Forelimb muscle (tissue), 1 donor: Measurements from ENCODE around the gene ERC2. TPM values are rescaled to one million over a fixed set of nuclear protein-coding genes. Genes with fewer than 3 reads are reported as not detected.

Experiments used
- DNase-seq: peaks from one replicate; pipeline ENCODE4 v3.0.0-alpha.2; 2013; ENCODE audit warnings: low read depth
- polyA plus RNA-seq: library from polyadenylated mRNA; unstranded; fragments of 120-200 nt; gene quantifications from one replicate; pipeline ENCODE4 v1.2.1, GENCODE V29; 2013; ENCODE audit not compliant: insufficient read length

Gene ERC2
- polyA plus RNA-seq, 1 donor, result 1.2 TPM

DNA sequence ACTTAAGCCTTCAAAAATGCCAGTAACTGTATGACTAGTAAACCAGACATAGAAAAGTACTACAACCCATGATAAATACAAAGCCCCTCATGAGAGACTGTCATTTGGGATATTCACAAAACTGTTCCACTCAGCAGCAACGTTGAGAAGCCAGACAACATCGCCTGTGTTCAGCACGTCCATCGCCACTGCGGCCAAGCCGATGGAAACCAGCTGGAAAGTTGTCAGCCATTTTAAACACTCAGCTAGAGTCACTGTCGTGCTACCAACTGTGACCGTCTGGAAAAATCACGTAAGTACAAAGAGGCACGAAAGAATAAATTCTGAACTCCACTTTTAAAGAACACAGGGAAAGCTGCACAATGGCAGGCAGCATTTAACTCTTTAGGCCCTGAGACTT is 640.5 kb downstream of the ERC2 start:
- no peak for DNase-seq

DNA sequence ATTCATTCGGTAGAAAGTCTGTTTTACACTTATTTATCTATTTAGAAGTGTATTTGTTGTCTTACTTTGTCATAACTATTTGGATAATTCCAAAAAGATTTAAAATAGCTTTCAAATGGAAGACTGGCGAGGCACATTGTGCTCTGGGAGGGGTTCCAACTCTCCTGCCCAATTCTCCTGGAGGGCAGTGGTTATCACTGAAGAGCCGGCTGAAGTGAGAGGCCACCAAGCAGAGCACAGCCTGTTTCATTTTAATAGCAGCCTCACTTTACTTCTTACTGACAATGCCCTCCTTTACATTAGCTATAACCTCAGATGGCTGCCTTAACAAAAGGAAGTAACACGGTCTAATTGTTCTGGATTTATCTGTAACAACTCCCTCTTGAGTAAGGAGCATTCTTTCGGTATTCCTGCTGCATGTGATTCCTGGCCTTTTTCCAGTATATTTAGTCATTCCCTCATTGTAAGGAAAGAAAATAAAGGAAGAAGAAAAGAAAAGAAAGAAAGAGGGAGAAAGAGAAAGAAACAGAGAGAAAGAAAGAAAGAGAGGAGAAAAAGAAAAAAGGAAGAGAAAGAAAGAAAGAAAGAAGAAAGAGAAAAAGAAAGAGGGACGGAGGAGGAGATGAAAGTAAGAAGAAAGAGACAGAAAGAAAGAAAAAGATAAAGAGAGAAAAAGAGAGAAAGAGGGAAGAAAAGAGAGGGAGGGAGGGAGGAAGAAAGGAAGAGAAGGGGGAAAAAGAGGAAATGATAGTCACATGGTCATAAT is 641.4 kb downstream of the ERC2 start:
- DNase-seq, result no peak

DNA sequence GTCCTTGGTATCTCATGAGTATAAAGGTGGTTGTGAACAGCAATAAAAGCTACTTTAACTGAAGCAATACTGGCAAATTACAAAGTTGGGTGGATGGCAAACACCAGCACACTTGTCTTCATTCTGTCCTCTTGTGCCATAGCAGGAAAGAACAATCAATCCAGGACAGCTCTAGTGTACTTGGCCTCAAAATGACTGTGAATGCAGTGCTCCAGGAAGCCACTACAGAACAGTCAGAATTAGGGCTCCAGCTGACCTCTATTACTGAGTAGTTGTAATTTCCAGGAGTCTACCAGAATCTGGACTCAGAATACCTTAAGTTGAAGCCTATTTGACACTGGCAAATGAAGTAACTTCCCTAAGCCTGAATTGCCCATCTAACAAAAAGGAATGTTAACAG is 642.2 kb downstream of the ERC2 start:
- DNase-seq, result no peak

DNA sequence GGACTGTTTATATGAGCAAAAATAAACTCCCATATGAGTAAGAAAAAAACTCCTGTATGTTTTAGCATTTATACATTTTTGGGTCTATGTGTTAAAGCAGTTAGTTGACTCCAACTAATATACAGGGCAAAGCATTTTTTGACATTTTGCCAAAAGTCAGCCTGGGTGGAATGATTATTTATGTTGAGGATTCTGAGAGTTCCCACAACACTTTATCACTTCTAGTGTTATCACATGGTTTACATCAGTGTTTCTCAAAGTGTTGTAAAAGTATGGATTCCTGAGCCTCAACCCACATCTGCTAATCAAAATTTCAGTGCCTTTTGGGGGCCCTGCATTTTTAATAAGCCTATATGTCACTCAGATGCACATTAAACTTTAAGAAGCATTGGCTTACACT is 643.9 kb downstream of the ERC2 start:
- no peak for DNase-seq

DNA sequence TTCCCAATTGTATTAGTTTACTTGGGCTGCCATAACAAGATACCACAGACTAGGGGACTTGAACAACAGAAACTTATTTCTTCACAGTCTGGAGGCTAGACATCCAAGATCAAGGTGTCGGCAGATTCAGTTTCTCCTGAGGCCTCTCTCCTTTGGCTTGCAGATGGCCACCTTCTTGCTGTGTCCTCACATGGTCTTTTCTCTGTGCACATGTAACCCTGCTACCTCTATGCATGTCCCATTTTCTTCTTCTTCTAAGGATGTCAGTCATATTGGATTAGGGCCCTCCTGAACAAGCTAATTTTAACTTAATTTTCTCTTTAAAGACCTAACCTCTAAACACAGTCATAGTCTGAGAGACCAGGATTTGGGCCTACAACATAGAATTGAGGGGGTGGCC is 644.4 kb downstream of the ERC2 start:
- DNase-seq, result no peak

DNA sequence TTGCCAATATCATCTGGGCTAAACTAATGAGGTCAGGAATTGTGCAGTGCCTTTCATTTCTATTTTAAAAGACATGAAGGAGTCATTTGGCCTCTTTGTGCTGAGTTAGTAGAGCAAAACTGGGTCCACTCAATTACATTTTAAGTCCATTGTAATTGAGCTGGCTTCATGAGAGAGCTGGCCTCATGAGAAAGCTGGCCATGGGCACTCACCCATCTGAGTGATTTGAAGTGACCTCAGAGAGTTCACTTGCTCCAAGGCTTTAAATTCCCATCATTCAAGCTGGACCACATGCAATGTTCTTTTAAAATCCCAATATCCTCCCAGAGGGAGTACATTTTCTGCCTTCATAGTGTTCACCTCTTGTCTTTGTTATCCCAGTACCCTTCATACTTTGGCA is 645.3 kb downstream of the ERC2 start:
- DNase-seq, result no peak

DNA sequence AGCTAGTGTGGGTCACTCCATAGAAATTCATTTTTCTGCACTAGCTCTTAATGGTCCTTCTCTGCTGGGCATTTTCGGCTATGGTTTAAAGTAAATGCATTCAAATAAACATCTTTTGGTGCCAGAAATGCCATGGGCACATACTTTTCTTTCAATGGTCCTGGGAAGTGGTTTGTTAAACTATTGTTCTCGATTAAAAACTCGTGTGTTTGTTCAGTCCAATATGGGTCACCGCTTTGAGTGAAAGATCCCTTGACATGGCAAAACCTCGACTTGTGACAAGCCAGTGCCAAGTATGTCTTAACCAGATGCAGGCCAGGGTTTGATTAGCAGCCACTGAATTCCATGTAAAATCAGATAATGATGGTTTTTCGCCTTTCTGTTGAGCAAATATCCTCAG is 649.3 kb downstream of the ERC2 start:
- no peak for DNase-seq

DNA sequence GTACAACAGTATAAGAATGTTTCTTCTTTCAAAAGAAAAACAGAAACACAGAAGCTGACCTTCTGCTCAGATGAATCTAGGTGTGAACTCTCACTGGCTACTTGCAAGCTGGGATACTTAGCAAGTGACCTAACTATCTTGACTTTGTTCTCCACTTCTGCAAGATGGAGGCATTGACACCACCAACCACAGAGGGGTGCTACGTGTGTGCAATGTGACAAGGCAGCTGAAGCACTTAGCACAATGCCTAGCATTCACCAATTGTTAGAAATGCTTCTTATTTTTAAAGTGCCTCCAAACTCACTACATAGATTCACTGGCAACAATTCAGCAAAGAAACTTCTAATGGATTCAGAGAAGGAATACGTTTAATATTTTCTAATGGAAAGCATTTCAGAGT is 649.8 kb downstream of the ERC2 start:
- no peak for DNase-seq

DNA sequence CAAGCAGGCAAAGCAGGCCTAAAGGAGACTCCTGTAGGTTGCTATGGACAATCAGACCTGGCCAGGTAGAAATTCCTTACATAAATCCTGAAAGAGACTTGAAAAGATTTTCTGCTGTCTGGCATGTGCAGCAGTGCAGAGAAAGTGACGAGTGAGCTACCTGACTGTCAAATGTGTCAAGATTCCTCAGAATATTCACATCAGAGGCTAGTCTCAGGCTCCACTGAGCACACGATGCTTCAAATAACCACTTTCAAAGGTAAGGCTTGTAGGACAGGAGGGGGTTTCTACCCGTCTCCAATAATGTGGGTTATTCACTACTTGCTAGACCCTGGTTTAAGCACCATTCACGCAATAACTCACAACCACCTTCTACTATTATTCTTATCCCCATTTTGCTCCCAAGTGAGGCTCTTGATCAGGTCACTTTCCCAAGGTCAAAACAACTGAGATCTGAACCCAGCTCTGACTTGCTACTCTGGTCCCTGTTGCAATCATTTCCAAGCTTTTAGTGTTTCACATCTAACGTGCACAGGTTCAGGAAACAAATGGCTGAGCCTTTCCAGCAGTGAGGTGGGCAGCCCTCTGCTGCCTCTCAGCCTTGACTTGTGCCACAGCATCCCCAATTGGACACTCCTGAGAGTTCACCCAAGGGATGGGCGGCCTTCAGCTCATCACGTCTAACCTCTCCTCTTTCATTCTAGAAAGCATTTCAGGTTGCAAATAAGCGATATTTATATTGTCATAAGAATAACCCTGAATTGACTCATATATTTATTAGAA is 651.3 kb downstream of the ERC2 start:
- DNase-seq, result no peak

DNA sequence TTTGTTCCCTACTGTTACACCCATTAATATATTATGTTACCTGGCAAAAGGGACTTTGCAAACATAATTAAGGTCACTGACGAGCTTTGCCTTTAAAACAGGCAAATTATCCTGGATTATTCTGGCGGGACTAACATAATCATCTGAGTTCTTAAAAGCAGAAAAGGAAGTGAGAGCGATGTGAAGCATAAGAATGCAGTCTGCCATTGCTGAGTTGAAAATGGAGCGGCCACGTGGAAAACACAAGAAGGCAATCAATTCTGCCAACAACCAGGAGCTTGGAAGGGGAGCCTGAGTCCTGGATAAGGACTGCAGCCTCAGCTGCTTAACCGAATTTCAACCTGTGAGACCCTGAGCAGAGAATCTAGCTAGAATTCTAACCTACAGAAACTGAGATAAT is 653.0 kb downstream of the ERC2 start:
- no peak for DNase-seq

DNA sequence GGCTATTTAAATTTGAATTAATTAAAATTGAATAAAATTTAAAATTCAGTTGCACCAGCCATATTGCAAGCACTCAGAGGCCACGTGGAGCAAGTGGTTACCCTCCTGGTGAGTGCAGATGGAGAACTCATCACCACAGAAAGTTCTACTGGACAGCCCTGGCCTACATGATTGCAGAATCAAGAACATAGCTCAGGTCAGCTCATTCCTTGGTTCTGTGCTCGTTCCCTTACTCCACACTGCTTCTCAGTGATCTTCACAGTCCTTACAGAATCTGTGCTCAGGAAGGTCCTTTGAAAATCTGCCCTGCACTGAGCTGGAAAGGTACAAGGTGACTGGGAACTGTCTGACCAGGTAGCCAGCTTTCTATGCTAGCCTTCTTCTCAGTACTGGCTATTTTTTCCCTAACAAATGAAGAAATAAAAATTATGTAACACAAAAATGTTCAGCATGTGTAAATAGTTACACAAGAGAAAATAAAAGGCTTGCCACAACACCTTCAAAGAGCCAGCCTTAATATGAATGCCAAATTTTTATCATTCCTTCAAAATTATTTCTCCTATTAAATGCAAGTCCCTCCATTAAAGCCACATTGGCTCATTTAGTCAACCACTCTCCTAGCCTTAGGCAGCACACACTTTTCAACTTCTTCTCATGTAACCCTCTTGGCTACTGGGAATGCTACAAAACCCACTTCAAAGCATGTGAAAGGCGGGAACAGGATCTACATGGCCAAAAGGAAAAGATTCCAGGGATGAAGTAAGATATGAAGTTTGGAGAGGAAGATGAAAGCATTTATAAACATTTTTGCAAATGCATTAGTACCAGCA is 654.8 kb downstream of the ERC2 start:
- DNase-seq, result no peak

DNA sequence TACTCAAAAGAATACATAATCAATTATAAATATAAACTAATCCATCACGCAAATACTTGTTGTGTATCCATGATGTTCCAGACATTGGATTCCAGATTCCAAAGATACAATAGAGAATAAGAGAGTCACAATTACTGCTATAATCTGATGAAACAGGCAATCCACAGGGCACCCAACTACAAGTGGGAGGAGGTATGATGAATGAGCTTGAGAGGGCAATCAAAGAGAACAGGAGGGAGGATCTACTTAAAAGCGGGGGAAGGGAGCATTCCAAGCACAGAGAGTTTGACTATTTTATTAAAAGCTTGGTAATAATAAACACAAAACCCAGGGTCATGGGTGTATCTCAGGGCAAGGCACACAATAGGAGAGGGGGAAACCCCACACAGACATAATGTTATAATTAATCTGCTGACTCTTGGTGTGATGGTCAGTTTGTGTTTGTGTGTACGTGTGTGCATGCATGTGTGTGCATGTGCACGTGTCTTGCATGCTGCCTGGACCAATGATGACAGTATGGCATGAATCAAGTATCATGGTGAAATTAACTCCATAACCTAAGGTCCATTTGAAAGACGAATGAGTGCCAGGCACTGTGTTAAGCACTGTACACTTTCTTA is 655.8 kb downstream of the ERC2 start:
- DNase-seq, result no peak

DNA sequence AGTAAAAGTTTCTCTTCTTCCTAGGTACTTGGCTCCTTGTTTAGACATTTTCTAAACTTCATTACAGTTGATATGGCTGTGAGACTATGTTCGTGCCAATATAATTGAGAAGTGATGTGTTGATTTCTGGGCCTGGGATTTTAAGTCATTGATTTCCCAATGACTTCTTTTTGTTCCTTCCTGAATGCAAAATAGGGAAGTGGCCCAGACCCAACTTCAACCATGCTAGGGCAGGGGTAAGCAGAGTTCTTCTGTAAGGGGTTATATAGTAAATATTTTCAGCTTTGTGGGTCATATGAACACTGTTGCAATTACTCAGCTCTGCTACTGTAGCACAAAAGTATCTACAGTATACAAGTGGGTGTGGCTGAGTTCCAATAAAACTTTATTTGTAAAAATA is 661.1 kb downstream of the ERC2 start:
- DNase-seq, result no peak

DNA sequence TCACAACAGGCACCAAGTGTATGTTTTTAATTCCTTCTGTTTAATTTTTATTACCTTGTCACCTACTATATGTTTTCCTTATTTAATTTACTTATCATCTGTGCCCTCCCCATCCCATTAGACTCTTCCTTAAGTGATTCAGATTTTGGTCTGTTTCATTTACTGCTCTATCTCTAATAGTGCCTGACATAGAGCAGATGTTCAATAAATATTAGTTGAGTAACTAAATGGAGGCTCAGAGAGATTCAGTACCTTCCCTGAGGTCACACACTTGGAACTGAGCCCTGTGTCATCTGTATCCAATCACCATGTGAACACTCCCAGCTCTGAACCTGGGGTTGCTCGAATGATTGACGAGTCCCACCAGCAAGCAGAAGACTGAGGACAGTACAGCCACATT is 663.1 kb downstream of the ERC2 start:
- no peak for DNase-seq

DNA sequence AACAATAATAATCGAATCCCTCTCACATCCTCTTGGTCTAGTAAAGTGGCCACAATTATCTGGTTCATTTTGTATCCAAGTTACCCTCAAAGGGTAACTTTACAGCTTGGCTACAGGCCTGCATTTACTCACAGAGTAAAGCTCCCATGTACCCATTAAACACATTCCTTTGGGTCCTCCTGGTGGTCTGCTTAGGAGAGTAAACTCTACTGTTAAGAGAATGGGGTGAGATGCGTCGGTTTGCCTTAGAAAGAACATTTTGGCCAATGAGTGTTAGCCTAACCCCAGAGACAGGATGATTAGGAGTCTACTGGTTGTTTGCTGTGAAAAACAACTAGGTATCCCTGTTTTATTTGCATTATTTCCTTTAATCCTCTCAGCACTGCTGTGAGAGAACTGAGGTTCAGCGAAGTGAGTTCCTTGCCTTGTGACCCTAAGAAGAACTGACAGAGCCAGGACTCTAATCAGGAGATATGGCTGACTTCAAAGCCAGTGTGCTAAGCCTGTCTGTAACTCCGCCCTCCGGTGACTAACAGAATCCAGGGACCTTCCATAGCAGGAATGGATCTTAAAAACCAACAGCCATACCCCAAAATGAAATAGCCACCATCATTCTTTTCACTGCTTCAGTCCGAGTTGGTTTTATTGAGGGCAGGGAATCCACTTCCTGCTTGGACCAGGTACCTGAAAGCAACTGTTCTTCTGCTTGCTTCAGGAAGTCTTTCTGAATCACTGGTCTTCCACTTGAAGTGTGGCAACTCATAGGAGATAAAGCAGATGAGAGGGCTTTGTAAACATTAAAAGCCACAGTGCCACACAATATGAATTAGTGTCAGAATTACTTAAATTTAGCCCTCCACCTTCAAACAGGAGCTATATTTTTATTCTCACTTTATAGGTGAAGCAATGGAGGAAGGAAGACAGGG is 663.8 kb downstream of the ERC2 start:
- no peak for DNase-seq

DNA sequence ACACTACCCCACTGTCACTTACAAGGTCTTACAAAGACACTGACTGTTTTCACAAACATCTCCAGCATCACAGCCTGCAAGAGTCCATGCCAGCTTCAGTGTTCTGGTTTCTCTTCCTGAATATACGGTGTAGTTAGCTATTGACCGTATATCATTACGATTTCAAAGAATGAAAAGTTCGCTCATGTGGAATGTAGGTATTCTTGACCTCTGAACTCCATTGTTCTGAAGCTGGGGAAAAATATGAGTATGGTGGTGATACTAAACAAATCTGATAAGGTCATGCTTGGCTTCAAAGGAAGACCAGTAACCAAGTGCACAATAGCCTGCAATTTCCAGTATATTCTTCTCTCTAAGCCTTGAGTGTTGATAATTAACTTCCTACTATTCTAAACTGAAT is 665.5 kb downstream of the ERC2 start:
- no peak for DNase-seq

DNA sequence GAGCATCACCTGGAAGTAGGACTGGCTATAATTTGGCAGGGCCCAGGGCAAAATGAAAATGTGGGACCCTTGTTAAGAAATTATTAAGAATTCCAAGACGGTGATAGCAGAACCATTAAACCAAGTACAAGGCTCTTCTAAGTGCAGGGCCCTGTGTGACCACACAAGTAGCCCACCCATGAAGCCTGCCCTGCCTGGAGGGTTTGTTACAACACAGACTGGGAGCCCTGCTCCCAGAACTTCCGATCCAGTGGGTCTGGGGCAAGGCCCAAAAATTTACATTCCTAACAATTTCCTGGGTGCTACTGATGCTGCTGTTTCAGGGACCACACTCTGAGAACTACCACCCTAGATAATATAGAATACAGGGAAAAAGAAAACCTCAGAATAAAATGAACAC is 666.6 kb downstream of the ERC2 start:
- DNase-seq, result no peak

DNA sequence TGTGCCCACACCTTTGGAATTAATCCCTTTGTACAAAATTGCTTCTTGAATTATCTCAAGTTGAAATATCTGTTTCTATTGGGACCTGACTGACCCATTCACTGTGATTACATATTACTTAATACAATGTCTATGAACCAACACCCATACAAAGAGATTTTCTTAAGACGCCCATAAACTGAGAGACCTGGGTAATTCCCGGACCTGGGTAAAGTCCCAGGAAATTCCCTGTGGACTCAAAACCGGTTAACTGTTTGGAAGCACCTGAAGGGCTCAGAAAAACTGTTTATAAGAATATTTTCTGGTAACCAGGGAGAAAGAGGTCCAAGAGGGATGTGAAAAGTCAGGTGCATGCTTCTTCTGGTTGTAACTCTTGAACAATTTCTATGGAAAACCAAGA is 667.2 kb downstream of the ERC2 start:
- no peak for DNase-seq

DNA sequence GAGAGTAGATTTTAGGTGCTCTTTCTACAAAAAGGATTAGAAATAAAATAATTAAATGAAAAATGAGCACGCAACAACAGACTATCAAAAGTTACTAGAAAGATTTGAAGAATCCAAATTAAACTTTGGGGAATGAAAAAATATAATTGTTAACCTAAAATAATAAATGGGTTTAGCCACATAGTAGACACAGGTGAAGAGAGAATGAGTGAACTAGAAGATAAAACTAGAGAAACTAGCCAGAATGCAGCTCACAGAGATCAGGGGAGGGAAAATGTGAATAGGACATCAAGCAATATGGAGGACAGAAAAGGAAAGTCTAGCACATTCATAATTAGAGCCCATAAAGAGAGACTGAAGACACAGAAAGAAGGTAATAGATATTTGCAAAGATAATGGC is 670.5 kb downstream of the ERC2 start:
- no peak for DNase-seq

DNA sequence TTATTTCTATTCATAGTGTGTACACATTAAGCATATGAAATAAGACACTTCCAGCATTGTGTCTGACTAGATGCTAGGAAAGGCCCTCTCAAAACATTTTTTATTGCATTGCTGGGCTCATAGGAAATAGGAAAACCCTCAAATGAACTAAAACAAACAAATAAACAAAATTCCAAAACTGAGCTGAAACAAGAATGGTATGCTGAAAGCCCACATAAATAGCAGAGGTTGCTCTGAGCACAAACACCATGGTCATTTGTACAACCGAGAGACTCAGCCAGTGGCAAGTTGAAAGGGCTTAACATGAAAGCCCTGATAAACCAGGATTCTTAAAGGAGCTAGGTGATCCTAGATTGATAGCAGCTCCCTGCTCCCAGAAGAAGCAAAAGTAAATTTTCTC is 671.2 kb downstream of the ERC2 start:
- DNase-seq, result no peak

DNA sequence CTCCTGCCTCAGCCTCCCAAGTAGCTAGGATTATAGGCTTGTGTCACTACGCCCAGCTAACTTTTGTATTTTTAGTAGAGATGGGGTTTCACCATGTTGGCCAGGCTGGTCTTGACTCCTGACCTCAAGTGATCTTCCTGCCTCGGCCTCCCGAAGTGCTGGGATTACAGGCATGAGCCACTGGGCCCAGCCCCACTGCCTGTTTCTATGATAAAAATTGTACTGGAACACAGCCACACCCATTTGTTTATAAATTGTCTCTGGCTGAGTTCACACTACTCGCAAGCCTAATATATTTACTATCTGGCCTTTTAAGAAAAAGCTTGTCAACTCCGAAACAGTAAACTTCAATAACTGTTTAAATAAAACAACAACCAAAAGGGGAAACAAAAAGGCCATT is 671.7 kb downstream of the ERC2 start:
- DNase-seq, result no peak
